Ishikawa (cell line): Measurements from ENCODE around the gene RBMS3.

Experiments used
- CEBPB ChIP-seq: IDR thresholded peaks from 2 replicates; pipeline ENCODE4 v1.6.1; 2012
- CREB1 ChIP-seq: IDR thresholded peaks from 2 replicates; pipeline ENCODE4 v1.6.1; 2012; ENCODE audit warnings: low read depth
- EP300 ChIP-seq: IDR thresholded peaks from 2 replicates; pipeline ENCODE4 v1.6.1; 2012; ENCODE audit warnings: borderline replicate concordance
- MAX ChIP-seq: IDR thresholded peaks from 2 replicates; pipeline ENCODE4 v1.6.1; 2012
- RAD21 ChIP-seq: IDR thresholded peaks from 2 replicates; pipeline ENCODE4 v1.6.1; 2012; ENCODE audit warnings: low read depth
- REST ChIP-seq: IDR thresholded peaks from 2 replicates; pipeline ENCODE4 v1.6.1; 2012; ENCODE audit warnings: low read depth, mild to moderate bottlenecking
- TCF12 ChIP-seq: IDR thresholded peaks from 2 replicates; pipeline ENCODE4 v1.6.1; 2012; ENCODE audit warnings: low read depth
- USF1 ChIP-seq: IDR thresholded peaks from 2 replicates; pipeline ENCODE4 v1.6.1; 2012
- YY1 ChIP-seq: IDR thresholded peaks from 2 replicates; pipeline ENCODE4 v1.6.1; 2012; ENCODE audit warnings: low read depth

GRCh38 chr3:29977360-29977759 is 696.5 kb downstream of the RBMS3 start:
- TF ChIP-seq TCF12 (no peak), EP300 (no peak), CEBPB (no peak), MAX (no peak), YY1 (no peak), RAD21 (no peak), REST (no peak), USF1 (no peak), CREB1 (no peak)
